ENCODE measurements around the gene LAMTOR4.
"Not testable (repeated sequence)": the region's sequence is repeated elsewhere in the genome, so short reads cannot be mapped to it uniquely, and the experiment has no call there.

DNA sequence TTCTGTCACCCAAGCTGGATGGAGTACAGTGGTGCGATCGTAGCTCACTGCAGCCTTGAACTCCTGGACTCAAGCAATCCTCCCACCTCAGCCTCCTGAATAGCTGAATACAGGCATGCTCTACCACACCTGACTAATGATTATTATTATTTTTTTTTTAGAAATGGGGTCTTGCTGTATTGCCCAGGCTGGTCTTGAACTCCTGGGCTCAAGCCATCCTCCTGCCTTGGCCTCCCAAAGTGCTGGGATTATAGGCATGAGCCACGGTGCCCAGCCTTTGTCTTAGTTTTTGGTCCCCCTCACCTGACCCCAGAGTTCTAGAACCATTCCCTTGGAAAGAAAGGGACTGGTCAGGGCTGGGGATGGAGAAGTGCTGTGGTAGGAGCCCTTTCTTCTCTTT, 31.4 kb downstream of the LAMTOR4 start:
- not testable (repeated sequence) for TF ChIP-seq EZH2phosphoT487 (IDR thresholded peaks at IDR 0.05; ENCODE audit: borderline replicate concordance, low read length)
- TF ChIP-seq, protein P1, sequence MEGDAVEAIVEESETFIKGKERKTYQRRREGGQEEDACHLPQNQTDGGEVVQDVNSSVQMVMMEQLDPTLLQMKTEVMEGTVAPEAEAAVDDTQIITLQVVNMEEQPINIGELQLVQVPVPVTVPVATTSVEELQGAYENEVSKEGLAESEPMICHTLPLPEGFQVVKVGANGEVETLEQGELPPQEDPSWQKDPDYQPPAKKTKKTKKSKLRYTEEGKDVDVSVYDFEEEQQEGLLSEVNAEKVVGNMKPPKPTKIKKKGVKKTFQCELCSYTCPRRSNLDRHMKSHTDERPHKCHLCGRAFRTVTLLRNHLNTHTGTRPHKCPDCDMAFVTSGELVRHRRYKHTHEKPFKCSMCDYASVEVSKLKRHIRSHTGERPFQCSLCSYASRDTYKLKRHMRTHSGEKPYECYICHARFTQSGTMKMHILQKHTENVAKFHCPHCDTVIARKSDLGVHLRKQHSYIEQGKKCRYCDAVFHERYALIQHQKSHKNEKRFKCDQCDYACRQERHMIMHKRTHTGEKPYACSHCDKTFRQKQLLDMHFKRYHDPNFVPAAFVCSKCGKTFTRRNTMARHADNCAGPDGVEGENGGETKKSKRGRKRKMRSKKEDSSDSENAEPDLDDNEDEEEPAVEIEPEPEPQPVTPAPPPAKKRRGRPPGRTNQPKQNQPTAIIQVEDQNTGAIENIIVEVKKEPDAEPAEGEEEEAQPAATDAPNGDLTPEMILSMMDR (conservative IDR thresholded peaks at IDR 0.05; ENCODE audit: low read depth, low read length) = not testable (repeated sequence)
